ENCODE measurements around the gene UNKL.

- TF ChIP-seq EZH2 (IDR thresholded peaks at IDR 0.05; ENCODE audit: low read length, unreplicated experiment) (no peak), CTCF (conservative IDR thresholded peaks at IDR 0.05; ENCODE audit: low read depth, low read length) (no peak), EZH2phosphoT487 (IDR thresholded peaks at IDR 0.05; ENCODE audit: borderline replicate concordance, low read length) (no peak)
Measured at GRCh38 chr16:1451702-1452392, 37.3 kb upstream of the UNKL start.
